Natural killer cell (primary cell): ENCODE data around the gene R3HDM2. TPM values are rescaled to one million over a fixed set of nuclear protein-coding genes. Genes with fewer than 3 reads are reported as not detected.
"Not testable (repeated sequence)": the region's sequence is repeated elsewhere in the genome, so short reads cannot be mapped to it uniquely, and the experiment has no call there.

Source experiments
- ATAC-seq, 3 donors: fragments of 150-1000 bp in 2 of 3; fragments of 200-7000 bp in 1 of 3; cut with Tn5 transposase; 1 replicate in 1 of 3; 2 replicates in 2 of 3; pipeline ENCODE4 v1.10.0; 2021; ENCODE audit warnings: mild to moderate bottlenecking in 2 of 3, moderate library complexity in 2 of 3
- DNase-seq, 2 donors: peaks; one replicate each; pipeline versions ENCODE4 v3.0.0 to v3.0.0-alpha.2; 2013 to 2021; ENCODE audit warnings: mixed read lengths in 1 of 2
- H3K27ac ChIP-seq: one replicate; pipeline ENCODE4 v1.5.1; 2013; ENCODE audit warnings: mild to moderate bottlenecking, low read length
- H3K27me3 ChIP-seq: one replicate; pipeline ENCODE4 v1.6.1; 2013; ENCODE audit warnings: low read length; ENCODE audit not compliant: control insufficient read depth, insufficient read depth
- H3K36me3 ChIP-seq: one replicate; pipeline ENCODE4 v1.6.1; 2013; ENCODE audit warnings: low read length; ENCODE audit not compliant: control insufficient read depth, insufficient read depth
- H3K4me1 ChIP-seq: one replicate; pipeline ENCODE4 v1.6.1; 2013; ENCODE audit warnings: low read length; ENCODE audit not compliant: control insufficient read depth, insufficient read depth
- H3K4me3 ChIP-seq: one replicate; pipeline ENCODE4 v1.5.1; 2013; ENCODE audit warnings: low read length
- H3K9me3 ChIP-seq: one replicate; pipeline ENCODE4 v1.6.1; 2013; ENCODE audit warnings: low read length; ENCODE audit not compliant: control insufficient read depth, insufficient read depth
- H3K27ac Mint-ChIP-seq, 2 donors: one replicate each; pipeline ENCODE4 v1.8.0; 2022; ENCODE audit warnings: mild to moderate bottlenecking in 2 of 2, mixed read lengths in 2 of 2, moderate library complexity in 1 of 2
- H3K27me3 Mint-ChIP-seq, 2 donors: one replicate each; pipeline ENCODE4 v1.8.0; 2022; ENCODE audit warnings: low read depth in 2 of 2, mixed read lengths in 2 of 2
- H3K36me3 Mint-ChIP-seq: one replicate; pipeline ENCODE4 v1.8.0; 2022; ENCODE audit warnings: mixed read lengths
- H3K4me1 Mint-ChIP-seq, 2 donors: one replicate each; pipeline ENCODE4 v1.8.0; 2022; ENCODE audit warnings: mixed read lengths in 2 of 2
- H3K4me3 Mint-ChIP-seq: one replicate; pipeline ENCODE4 v1.8.0; 2022; ENCODE audit warnings: mild to moderate bottlenecking, moderate library complexity, mixed read lengths
- H3K9me3 Mint-ChIP-seq, 2 donors: one replicate each; pipeline ENCODE4 v1.8.0; 2022; ENCODE audit warnings: mixed read lengths in 2 of 2
- WGBS: methylation state at CpG from one replicate; pipeline ENCODE4 v1.1.7; 2013; ENCODE audit warnings: missing lambda C conversion rate; ENCODE audit not compliant: insufficient coverage; 5-methylcytosine and 5-hydroxymethylcytosine counted together
- intact Hi-C: fragments of 100-400 bp; cut with micrococcal nuclease; formaldehyde crosslinking; loops from one replicate; pipeline ENCODE4 v1.14.2; 2022
- total RNA-seq, 4 donors: library from RNA; stranded (reverse); fragments of 120-200 nt in 1 of 4; gene quantifications; one replicate each; pipeline versions ENCODE4 v1.2.3 to v1.2.4, GENCODE V29; 2013 to 2022
- TF ChIP-seq, protein P1 (sequence below): fragments of 200-600 bp; IDR thresholded peaks from one replicate; pipeline ENCODE4 v1.8.0; 2022; ENCODE audit warnings: antibody characterized with exemption

R3HDM2 gene
- total RNA-seq, 3 donors from 2014 or later (not counting 1 experiment from before 2014, with no cell fraction given), result 110 to 124 (median 123) TPM

- DNase-seq (no peak), ATAC-seq (no peak)
- Mint-ChIP-seq H3K27me3 (no peaks in the 10 kb centered on the region), H3K4me3 (no peak overlapping the region), H3K27ac (peak overlapping the region in 1 of 2 donors; percentile 47), H3K36me3 (no peaks in the 10 kb centered on the region), H3K9me3 (peaks cover 0 to under 1% of the 10 kb centered on the region in 2 donors), H3K4me1 (peaks cover 41 to 42% of the 10 kb centered on the region in 2 donors)
- Histone ChIP-seq H3K36me3 (peaks cover 3% of the 10 kb centered on the region), H3K4me3 (no peak overlapping the region), H3K27me3 (no peaks in the 10 kb centered on the region), H3K4me1 (no peaks in the 10 kb centered on the region), H3K9me3 (no peaks in the 10 kb centered on the region), H3K27ac (no peak overlapping the region)
- intact Hi-C loops, result no loop called here
- WGBS, result 97% methylated on average over 6 of the region's 7 CpGs
- TF ChIP-seq, protein P1, sequence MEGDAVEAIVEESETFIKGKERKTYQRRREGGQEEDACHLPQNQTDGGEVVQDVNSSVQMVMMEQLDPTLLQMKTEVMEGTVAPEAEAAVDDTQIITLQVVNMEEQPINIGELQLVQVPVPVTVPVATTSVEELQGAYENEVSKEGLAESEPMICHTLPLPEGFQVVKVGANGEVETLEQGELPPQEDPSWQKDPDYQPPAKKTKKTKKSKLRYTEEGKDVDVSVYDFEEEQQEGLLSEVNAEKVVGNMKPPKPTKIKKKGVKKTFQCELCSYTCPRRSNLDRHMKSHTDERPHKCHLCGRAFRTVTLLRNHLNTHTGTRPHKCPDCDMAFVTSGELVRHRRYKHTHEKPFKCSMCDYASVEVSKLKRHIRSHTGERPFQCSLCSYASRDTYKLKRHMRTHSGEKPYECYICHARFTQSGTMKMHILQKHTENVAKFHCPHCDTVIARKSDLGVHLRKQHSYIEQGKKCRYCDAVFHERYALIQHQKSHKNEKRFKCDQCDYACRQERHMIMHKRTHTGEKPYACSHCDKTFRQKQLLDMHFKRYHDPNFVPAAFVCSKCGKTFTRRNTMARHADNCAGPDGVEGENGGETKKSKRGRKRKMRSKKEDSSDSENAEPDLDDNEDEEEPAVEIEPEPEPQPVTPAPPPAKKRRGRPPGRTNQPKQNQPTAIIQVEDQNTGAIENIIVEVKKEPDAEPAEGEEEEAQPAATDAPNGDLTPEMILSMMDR, result no peak
Observed at GRCh38 chr12:57341275-57341990, 89.4 kb downstream of the R3HDM2 start.

GRCh38 chr12:57340104-57340503 is 90.7 kb downstream of the R3HDM2 start:
- Mint-ChIP-seq H3K36me3 (no peaks in the 10 kb centered on the region), H3K4me1 (peaks cover 41 to 42% of the 10 kb centered on the region in 2 donors), H3K4me3 (no peak overlapping the region), H3K9me3 (peaks cover 0 to 3% of the 10 kb centered on the region in 2 donors), H3K27ac (peak overlapping the region in 1 of 2 donors; percentile 56), H3K27me3 (no peaks in the 10 kb centered on the region)
- Histone ChIP-seq H3K9me3 (no peaks in the 10 kb centered on the region), H3K4me3 (no peak overlapping the region), H3K27ac (no peak overlapping the region), H3K27me3 (no peaks in the 10 kb centered on the region), H3K36me3 (peaks cover 3% of the 10 kb centered on the region), H3K4me1 (no peaks in the 10 kb centered on the region)
- WGBS, result 37% methylated on average over 3 of the region's 3 CpGs
- DNase-seq (no peak), ATAC-seq (no peak)
- intact Hi-C loops, result no loop called here
- TF ChIP-seq, protein P1, result no peak

DNA sequence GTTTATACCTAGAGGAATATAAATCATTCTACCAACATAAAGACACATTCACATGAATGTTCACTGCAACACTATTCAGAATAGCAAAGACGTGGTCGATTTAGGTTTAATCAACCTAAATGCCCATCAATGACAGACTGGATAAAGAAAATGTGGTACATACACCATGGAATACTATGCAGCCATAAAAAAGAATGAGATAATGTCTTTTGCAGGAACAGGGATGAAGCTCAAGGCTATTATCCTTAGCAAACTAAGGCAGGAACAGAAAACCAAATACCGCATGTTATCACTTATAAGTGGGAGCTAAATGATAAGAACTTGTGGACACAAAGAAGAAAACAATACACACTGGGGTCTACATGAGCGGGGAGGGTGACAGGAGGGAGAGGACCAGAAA is 94.5 kb downstream of the R3HDM2 start:
- H3K4me3 ChIP-seq, H3K9me3 Mint-ChIP-seq, H3K27ac ChIP-seq, H3K9me3 ChIP-seq, H3K4me1 ChIP-seq, H3K4me3 Mint-ChIP-seq, DNase-seq, H3K27me3 Mint-ChIP-seq, ATAC-seq, H3K36me3 Mint-ChIP-seq, H3K27me3 ChIP-seq, H3K27ac Mint-ChIP-seq, intact Hi-C loops, H3K36me3 ChIP-seq: not testable (repeated sequence)
- WGBS, result 100% methylated on average over 4 of the region's 4 CpGs
- H3K4me1 Mint-ChIP-seq, result peaks cover 26 to 29% of the 10 kb centered on the region in 2 donors

GRCh38 chr12:57334219-57334618 is 96.6 kb downstream of the R3HDM2 start:
- no peaks in the 10 kb centered on the region for H3K27me3 ChIP-seq
- WGBS, result no CpG with 5 or more reads among the region's 1 CpG
- H3K9me3 ChIP-seq, result no peaks in the 10 kb centered on the region
- peaks cover 0 to 3% of the 10 kb centered on the region in 2 donors for H3K9me3 Mint-ChIP-seq
- H3K4me1 Mint-ChIP-seq, result peaks cover 14 to 18% of the 10 kb centered on the region in 2 donors
- intact Hi-C loops, result no loop called here
- H3K36me3 Mint-ChIP-seq, result no peaks in the 10 kb centered on the region
- no peak overlapping the region for H3K27ac ChIP-seq
- no peak overlapping the region for H3K27ac Mint-ChIP-seq
- ATAC-seq (no peak), DNase-seq (no peak)
- H3K27me3 Mint-ChIP-seq, result no peaks in the 10 kb centered on the region
- H3K36me3 ChIP-seq, result peaks cover 3% of the 10 kb centered on the region
- no peak overlapping the region for H3K4me3 ChIP-seq
- no peak overlapping the region for H3K4me3 Mint-ChIP-seq
- no peaks in the 10 kb centered on the region for H3K4me1 ChIP-seq
- TF ChIP-seq, protein P1, result no peak
